ENCODE results near the gene VSIG10L2.

DNA sequence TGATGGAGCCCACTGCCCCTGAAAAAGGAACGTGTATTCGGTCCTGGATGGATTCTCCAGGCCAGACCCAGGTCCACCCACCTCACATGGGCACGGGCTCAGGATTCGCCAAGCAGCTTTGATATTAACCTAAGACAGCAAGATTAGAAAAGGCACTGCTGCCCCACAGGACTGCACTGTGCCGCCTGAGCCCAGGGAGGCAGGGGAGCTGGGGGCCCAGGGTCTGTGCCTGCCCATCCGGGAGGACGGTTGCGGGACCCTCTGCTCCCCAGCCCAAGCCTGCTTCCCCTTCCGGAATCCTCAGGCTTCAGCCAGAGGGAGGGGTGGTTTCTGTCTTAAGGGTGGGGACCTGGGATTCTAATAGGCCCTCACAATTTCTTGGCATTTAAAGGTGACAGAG lies 13.5 kb upstream of the VSIG10L2 start:
- TF ChIP-seq, protein P1, sequence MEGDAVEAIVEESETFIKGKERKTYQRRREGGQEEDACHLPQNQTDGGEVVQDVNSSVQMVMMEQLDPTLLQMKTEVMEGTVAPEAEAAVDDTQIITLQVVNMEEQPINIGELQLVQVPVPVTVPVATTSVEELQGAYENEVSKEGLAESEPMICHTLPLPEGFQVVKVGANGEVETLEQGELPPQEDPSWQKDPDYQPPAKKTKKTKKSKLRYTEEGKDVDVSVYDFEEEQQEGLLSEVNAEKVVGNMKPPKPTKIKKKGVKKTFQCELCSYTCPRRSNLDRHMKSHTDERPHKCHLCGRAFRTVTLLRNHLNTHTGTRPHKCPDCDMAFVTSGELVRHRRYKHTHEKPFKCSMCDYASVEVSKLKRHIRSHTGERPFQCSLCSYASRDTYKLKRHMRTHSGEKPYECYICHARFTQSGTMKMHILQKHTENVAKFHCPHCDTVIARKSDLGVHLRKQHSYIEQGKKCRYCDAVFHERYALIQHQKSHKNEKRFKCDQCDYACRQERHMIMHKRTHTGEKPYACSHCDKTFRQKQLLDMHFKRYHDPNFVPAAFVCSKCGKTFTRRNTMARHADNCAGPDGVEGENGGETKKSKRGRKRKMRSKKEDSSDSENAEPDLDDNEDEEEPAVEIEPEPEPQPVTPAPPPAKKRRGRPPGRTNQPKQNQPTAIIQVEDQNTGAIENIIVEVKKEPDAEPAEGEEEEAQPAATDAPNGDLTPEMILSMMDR (IDR thresholded peaks at IDR 0.05): no peak
- TF ChIP-seq EP300 (IDR thresholded peaks at IDR 0.05) (no peak), POLR2A (IDR thresholded peaks at IDR 0.05) (no peak), POLR2AphosphoS5 (IDR thresholded peaks at IDR 0.05) (no peak)
